Activated CD4-positive, alpha-beta T cell treated with anti-CD3 and anti-CD28 coated beads, Interleukin-2, amount 50 U/mL, for 4 hours (primary cell): ENCODE data around the gene TSSK2.

Experiments
- DNase-seq, 2 experiments: peaks; one replicate each; pipeline ENCODE4 v3.0.0-alpha.2; 2020

The TSSK2 gene

GRCh38 chr22:19125474-19126308 lies 5.4 kb upstream of the TSSK2 start:
- no peak for DNase-seq

GRCh38 chr22:19126309-19127273 lies 4.5 kb upstream of the TSSK2 start:
- DNase-seq = no peak

- DNase-seq = no peak
Observed at GRCh38 chr22:19127329-19128008, 3.6 kb upstream of the TSSK2 start.

GRCh38 chr22:19128009-19128401 lies 3.1 kb upstream of the TSSK2 start:
- DNase-seq = no peak

- DNase-seq = no peak
Observed at GRCh38 chr22:19128946-19129727, 2.0 kb upstream of the TSSK2 start.

- no peak for DNase-seq
Observed at GRCh38 chr22:19129871-19130270, 1.2 kb upstream of the TSSK2 start.

- DNase-seq = no peak
Observed at GRCh38 chr22:19131685-19132015, 542 bp downstream of the TSSK2 start.

GRCh38 chr22:19132153-19132552 lies 1.0 kb downstream of the TSSK2 start:
- no peak for DNase-seq

- no peak for DNase-seq
Observed at GRCh38 chr22:19132693-19133400, 1.7 kb downstream of the TSSK2 start.

GRCh38 chr22:19133561-19133960 lies 2.5 kb downstream of the TSSK2 start:
- DNase-seq = no peak

- DNase-seq = no peak
Observed at GRCh38 chr22:19134176-19134831, 3.2 kb downstream of the TSSK2 start.

GRCh38 chr22:19134874-19135273 lies 3.8 kb downstream of the TSSK2 start:
- DNase-seq = no peak

GRCh38 chr22:19136915-19137314 lies 5.8 kb downstream of the TSSK2 start:
- DNase-seq = no peak

- DNase-seq = no peak
Observed at GRCh38 chr22:19137384-19138216, 6.5 kb downstream of the TSSK2 start.

- DNase-seq = no peak
Observed at GRCh38 chr22:19138217-19139000, 7.3 kb downstream of the TSSK2 start.

GRCh38 chr22:19139001-19139356 lies 7.9 kb downstream of the TSSK2 start:
- DNase-seq = no peak

- no peak for DNase-seq
Observed at GRCh38 chr22:19139974-19140373, 8.9 kb downstream of the TSSK2 start.

- DNase-seq = no peak
Observed at GRCh38 chr22:19142394-19142793, 11.3 kb downstream of the TSSK2 start.

- no peak for DNase-seq
Observed at GRCh38 chr22:19143212-19143611, 12.1 kb downstream of the TSSK2 start.

GRCh38 chr22:19143967-19144400 lies 12.9 kb downstream of the TSSK2 start:
- peak in 1 of 2 experiments; percentile 16 for DNase-seq
